SH-SY5Y (cell line): ENCODE measurements around the gene FOXK2.

Source experiments
- GATA2 ChIP-seq: IDR thresholded peaks from 2 replicates; pipeline ENCODE4 v1.6.1; 2011; ENCODE audit warnings: mild to moderate bottlenecking, low read depth, low read length
- GATA3 ChIP-seq: IDR thresholded peaks from 2 replicates; pipeline ENCODE4 v1.6.1; 2011; ENCODE audit warnings: low read depth, mild to moderate bottlenecking, low read length, moderate library complexity

DNA sequence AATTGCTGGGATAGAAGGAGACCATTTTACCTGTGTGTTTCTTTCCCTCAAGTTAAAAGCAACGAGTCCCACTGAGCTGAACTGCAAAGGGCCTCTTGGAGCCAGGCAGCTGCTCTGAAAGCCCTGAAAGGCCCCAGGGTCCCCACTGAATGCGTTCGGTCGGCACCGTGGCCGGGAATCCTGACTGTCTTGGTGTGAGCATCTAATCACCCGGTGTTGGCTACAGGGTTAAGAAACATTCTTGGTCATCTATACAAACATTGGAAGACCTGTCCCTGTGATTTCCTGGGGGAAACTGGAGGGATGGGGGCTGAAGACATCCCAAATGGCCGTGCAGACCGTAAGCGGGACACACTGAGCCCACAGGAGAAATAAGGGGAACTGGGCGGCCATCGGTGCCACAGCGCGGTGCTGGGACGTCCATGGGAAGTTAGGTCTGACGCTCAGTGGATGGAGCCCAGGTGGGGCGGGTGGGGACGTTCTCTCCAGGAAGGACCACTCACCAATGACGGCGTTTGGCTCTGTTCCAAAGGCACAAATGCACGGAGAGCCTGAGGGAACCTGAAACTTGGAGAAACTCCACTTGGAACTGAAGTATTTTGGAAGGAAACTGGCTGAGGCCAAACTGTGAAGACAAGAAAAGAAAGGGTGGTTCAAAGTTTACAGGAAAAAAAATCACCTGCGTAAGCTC lies 96.6 kb downstream of the FOXK2 start:
- TF ChIP-seq GATA2, result no peak
- no peak for TF ChIP-seq GATA3
